Immature natural killer cell (primary cell): ENCODE results near the gene CACNB1. TPM values are rescaled to one million over a fixed set of nuclear protein-coding genes. Genes with fewer than 3 reads are reported as not detected.
A peak's percentile ranks its signal among the peaks of the same experiment; 100 is the strongest.

Source experiments
- DNase-seq, 3 donors: peaks; one replicate each; pipeline ENCODE4 v3.0.0; 2022; ENCODE audit warnings: mixed read lengths in 1 of 3
- H3K27ac Mint-ChIP-seq, 6 donors: one replicate each; pipeline ENCODE4 v1.8.0; 2020; ENCODE audit warnings: mixed read lengths in 6 of 6, mild to moderate bottlenecking in 5 of 6, inconsistent platforms in 4 of 6, moderate library complexity in 3 of 6
- H3K27me3 Mint-ChIP-seq, 3 donors: one replicate each; pipeline ENCODE4 v1.8.0; 2020 to 2021; ENCODE audit warnings: low read depth in 3 of 3, mild to moderate bottlenecking in 3 of 3, mixed read lengths in 3 of 3, moderate library complexity in 3 of 3, inconsistent platforms in 1 of 3
- H3K36me3 Mint-ChIP-seq, 3 donors: one replicate each; pipeline ENCODE4 v1.8.0; 2020; ENCODE audit warnings: mixed read lengths in 3 of 3, inconsistent platforms in 2 of 3, mild to moderate bottlenecking in 2 of 3
- H3K4me1 Mint-ChIP-seq, 2 donors: one replicate each; pipeline ENCODE4 v1.8.0; 2020; ENCODE audit warnings: inconsistent platforms in 2 of 2, mild to moderate bottlenecking in 2 of 2, mixed read lengths in 2 of 2, moderate library complexity in 1 of 2
- H3K4me3 Mint-ChIP-seq, 5 donors: one replicate each; pipeline ENCODE4 v1.8.0; 2020; ENCODE audit warnings: mild to moderate bottlenecking in 5 of 5, mixed read lengths in 5 of 5, inconsistent platforms in 3 of 5, moderate library complexity in 3 of 5
- H3K9me3 Mint-ChIP-seq, 6 donors: one replicate each; pipeline ENCODE4 v1.8.0; 2020; ENCODE audit warnings: mild to moderate bottlenecking in 6 of 6, mixed read lengths in 6 of 6, inconsistent platforms in 4 of 6, moderate library complexity in 3 of 6
- polyA plus RNA-seq, 3 donors: library from polyadenylated mRNA; unstranded; fragments of 300-500 nt; fragmentation: Illumina TruSeq; gene quantifications; one replicate each; pipeline ENCODE4 v1.2.3, GENCODE V29; 2021

CACNB1 gene
- polyA plus RNA-seq, 3 donors from 2014 or later: 0.48 to 5.0 TPM; not detected in 1

DNA sequence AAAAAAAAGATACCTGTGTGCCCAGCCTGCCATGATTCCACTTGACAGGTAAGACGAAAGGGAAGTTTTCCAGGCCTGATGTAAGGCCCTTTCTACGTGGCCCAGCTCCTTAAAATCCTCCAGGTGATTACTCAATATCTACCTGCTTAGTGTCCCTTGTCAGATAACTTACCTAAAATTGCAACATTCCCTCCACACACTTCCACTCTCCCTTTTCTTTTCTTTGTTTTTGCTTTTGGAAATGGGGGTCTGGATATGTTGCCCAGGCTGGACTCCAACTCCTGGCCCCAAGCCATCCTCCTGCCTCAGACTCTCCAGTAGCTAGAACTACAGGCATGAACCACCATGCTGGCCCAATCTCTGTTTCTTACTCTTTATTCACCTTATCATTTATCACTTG, 38.8 kb downstream of the CACNB1 start:
- Mint-ChIP-seq H3K4me1 (peaks cover 9 to 10% of the 10 kb centered on the region in 2 donors), H3K27ac (peak overlapping the region in 1 of 6 donors; percentile 35), H3K27me3 (peaks cover 19 to 26% (median 24%) of the 10 kb centered on the region in 3 donors), H3K4me3 (no peak overlapping the region), H3K9me3 (peaks cover 0 to 4% (median 0%) of the 10 kb centered on the region in 6 donors), H3K36me3 (peaks cover 0 to 5% (median 0%) of the 10 kb centered on the region in 3 donors)
- no peak for DNase-seq

GRCh38 chr17:39156491-39156890, 41.0 kb downstream of the CACNB1 start:
- Mint-ChIP-seq H3K27me3 (peaks cover 31 to 42% (median 35%) of the 10 kb centered on the region in 3 donors), H3K36me3 (peaks cover 0 to 5% (median 0%) of the 10 kb centered on the region in 3 donors)

DNA sequence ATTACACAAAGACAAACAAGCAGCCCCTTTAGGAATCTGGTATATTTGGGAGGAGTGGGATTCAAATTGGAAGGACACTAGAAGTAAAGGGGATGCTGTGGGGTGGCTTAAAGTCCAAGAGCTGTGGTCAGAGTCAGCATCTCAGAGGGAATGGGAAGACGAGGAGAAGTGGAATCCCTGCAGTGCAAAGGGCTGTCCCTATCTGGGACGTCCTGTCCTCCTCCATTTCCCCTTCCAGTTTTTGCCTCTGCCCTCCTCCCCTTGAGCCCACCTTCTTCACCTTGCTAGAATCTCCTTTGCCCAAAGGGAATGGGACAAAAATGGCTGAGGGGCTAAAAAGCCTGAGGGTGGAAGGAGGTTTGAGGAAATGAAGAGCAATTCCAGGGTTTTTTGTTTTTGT, 41.8 kb downstream of the CACNB1 start:
- Mint-ChIP-seq H3K4me3 (peak overlapping the region in 4 of 5 donors; percentile 30 to 97 (median 38)), H3K36me3 (peaks cover 0 to 5% (median 0%) of the 10 kb centered on the region in 3 donors), H3K4me1 (peaks cover 30 to 35% of the 10 kb centered on the region in 2 donors), H3K27me3 (peaks cover 31 to 42% (median 35%) of the 10 kb centered on the region in 3 donors), H3K9me3 (peaks cover 0 to 6% (median 0%) of the 10 kb centered on the region in 6 donors), H3K27ac (no peak overlapping the region)
- DNase-seq: no peak

More at GRCh38 chr17:39156491-39156890, 41.0 kb downstream of the CACNB1 start:
- Mint-ChIP-seq H3K4me1 (peaks cover 29 to 30% of the 10 kb centered on the region in 2 donors), H3K9me3 (peaks cover 0 to 6% (median 0%) of the 10 kb centered on the region in 6 donors), H3K27ac (peak overlapping the region in 1 of 6 donors; percentile 30), H3K4me3 (no peak overlapping the region)
- no peak for DNase-seq

- H3K27ac Mint-ChIP-seq: peak overlapping the region; percentile 87 to 98 (median 94)
- H3K36me3 Mint-ChIP-seq: peaks cover 0 to 5% (median 0%) of the 10 kb centered on the region in 3 donors
- H3K27me3 Mint-ChIP-seq: peaks cover 35 to 49% (median 39%) of the 10 kb centered on the region in 3 donors
- peaks cover 0 to 6% (median 0%) of the 10 kb centered on the region in 6 donors for H3K9me3 Mint-ChIP-seq
- peak overlapping the region; percentile 97 to 100 (median 98) for H3K4me3 Mint-ChIP-seq
- peak; percentile 89 to 92 (median 89) for DNase-seq
- peaks cover 45 to 53% of the 10 kb centered on the region in 2 donors for H3K4me1 Mint-ChIP-seq
Measured at GRCh38 chr17:39153599-39154051, 43.8 kb downstream of the CACNB1 start.

- H3K27me3 Mint-ChIP-seq: peaks cover 37 to 49% (median 39%) of the 10 kb centered on the region in 3 donors
- H3K36me3 Mint-ChIP-seq: peaks cover 0 to 5% (median 3%) of the 10 kb centered on the region in 3 donors
- peak overlapping the region; percentile 66 to 98 (median 94) for H3K27ac Mint-ChIP-seq
- DNase-seq: peak in 1 of 3 donors; percentile 13
- peak overlapping the region; percentile 97 to 100 (median 98) for H3K4me3 Mint-ChIP-seq
- peaks cover 45 to 55% of the 10 kb centered on the region in 2 donors for H3K4me1 Mint-ChIP-seq
- peaks cover 0 to 6% (median 0%) of the 10 kb centered on the region in 6 donors for H3K9me3 Mint-ChIP-seq
Measured at GRCh38 chr17:39151943-39152818, 45.3 kb downstream of the CACNB1 start.

DNA sequence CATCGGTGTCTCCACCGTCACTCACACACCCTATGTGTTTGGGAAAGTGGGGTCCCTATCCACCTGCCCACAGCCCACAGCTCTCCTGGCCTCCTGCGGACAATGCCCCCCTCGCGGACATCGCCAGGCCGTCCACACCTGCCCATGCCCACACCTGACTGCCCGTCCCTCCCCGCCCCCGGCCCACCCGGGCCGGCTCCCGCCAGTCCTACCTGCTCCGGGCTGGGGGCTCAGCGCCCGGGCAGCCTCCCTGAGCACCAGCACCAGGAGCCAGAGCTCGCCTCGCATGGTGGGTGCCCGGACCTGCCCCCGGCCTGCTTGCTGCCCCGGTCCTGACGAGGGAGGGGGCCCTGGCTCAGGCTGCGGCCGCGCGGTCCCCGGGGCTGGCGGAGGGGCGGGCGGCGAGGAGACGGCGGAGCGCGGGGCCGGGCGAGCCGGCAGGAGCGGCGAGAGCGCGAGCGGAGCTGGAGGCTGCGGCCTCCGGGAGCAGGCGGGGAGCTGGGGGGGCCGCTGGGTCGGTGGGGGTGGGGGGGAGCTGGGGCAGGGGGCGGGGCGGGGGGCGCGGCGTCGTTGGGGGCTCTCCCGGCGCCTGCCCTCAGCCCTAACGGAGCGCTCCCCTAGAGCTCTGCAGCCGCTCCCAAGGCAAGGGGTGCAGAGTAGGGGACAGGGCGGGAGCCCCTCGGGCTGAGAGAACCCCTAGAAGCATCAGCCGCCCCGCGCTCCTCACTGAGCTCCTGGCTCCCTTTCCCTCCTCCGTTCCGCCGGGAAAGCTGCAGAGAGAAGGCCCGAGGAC, 46.1 kb downstream of the CACNB1 start, which contains the start of gene PLXDC1:
TSS of gene PLXDC1 (minus strand) at position 488 of the 793 bp plus-strand sequence. CDS start at position 288, 200 bp downstream.
- peaks cover 33 to 48% (median 37%) of the 10 kb centered on the region in 3 donors for H3K27me3 Mint-ChIP-seq
- H3K4me1 Mint-ChIP-seq: peaks cover 45 to 55% of the 10 kb centered on the region in 2 donors
- H3K36me3 Mint-ChIP-seq: peaks cover 0 to 5% (median 3%) of the 10 kb centered on the region in 3 donors
- peak; percentile 23 to 29 (median 28) for DNase-seq
- H3K27ac Mint-ChIP-seq: peak within 1 kb of the TSS; percentile 66 to 98 (median 94)
- peaks cover 0 to 6% (median 0%) of the 10 kb centered on the region in 6 donors for H3K9me3 Mint-ChIP-seq
- peak within 1 kb of the TSS; percentile 97 to 100 (median 98) for H3K4me3 Mint-ChIP-seq

DNA sequence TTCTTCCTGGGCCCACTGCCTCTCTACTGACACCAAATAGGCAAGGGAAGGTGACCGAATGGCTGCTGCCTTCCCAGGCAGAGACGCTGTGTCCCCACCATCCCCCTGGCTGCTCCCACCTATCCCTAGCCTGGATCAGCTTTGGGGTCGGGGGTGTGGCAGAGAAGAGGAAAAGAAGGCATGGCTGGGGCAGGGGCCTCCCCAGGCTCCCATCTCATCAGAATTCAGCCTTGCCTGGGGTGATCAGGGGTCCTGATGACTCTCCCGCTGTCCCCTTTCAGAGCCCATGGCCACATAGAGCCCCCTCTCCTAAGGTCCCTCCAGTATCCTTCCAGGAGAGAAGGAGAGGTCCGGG, 46.7 kb downstream of the CACNB1 start:
- H3K4me3 Mint-ChIP-seq: peak overlapping the region; percentile 76 to 89 (median 78)
- H3K27me3 Mint-ChIP-seq: peaks cover 33 to 47% (median 37%) of the 10 kb centered on the region in 3 donors
- H3K27ac Mint-ChIP-seq: peak overlapping the region in 2 of 6 donors; percentile 56 to 78
- peaks cover 0 to 5% (median 3%) of the 10 kb centered on the region in 3 donors for H3K36me3 Mint-ChIP-seq
- no peak for DNase-seq
- peaks cover 0 to 6% (median 0%) of the 10 kb centered on the region in 6 donors for H3K9me3 Mint-ChIP-seq
- H3K4me1 Mint-ChIP-seq: peaks cover 45 to 55% of the 10 kb centered on the region in 2 donors

DNA sequence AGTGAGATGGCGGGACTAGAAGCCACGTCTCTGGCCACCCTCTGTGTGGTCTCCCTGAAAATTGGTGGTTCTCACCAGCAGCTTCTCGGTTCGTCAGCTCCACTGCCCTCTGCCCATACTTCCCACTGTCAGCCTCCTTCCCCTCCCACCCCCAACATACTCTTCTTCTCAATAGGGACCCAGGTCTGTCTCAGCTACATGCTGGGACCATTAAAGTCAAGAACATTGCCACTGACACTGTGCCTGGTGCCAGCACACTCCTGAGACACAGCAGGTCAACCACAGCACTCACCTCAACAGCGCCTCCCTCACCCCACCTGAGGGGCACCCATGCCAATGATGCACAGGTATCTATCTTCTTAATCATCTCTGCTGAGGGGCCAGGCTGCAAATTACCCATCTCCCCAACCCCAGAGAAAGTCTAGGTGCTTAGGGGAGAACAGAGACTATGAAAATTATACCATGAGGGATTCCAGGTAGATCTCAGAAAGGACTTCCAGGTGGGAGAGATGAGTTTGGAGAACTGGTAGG, 47.3 kb downstream of the CACNB1 start:
- peaks cover 45 to 55% of the 10 kb centered on the region in 2 donors for H3K4me1 Mint-ChIP-seq
- H3K9me3 Mint-ChIP-seq: peaks cover 0 to 6% (median 0%) of the 10 kb centered on the region in 6 donors
- peaks cover 29 to 41% (median 36%) of the 10 kb centered on the region in 3 donors for H3K27me3 Mint-ChIP-seq
- peak overlapping the region in 1 of 6 donors; percentile 77 for H3K27ac Mint-ChIP-seq
- H3K36me3 Mint-ChIP-seq: peaks cover 0 to 5% (median 3%) of the 10 kb centered on the region in 3 donors
- H3K4me3 Mint-ChIP-seq: peak overlapping the region; percentile 63 to 89 (median 76)
- DNase-seq: no peak

- H3K27me3 Mint-ChIP-seq: peaks cover 2 to 14% (median 10%) of the 10 kb centered on the region in 3 donors
- peaks cover 25 to 36% of the 10 kb centered on the region in 2 donors for H3K4me1 Mint-ChIP-seq
- H3K27ac Mint-ChIP-seq: no peak overlapping the region
- H3K36me3 Mint-ChIP-seq: peaks cover 0 to 3% (median 0%) of the 10 kb centered on the region in 3 donors
- no peak overlapping the region for H3K4me3 Mint-ChIP-seq
- no peaks in the 10 kb centered on the region for H3K9me3 Mint-ChIP-seq
- no peak for DNase-seq
Measured at GRCh38 chr17:39147221-39148185, 50.0 kb downstream of the CACNB1 start.

DNA sequence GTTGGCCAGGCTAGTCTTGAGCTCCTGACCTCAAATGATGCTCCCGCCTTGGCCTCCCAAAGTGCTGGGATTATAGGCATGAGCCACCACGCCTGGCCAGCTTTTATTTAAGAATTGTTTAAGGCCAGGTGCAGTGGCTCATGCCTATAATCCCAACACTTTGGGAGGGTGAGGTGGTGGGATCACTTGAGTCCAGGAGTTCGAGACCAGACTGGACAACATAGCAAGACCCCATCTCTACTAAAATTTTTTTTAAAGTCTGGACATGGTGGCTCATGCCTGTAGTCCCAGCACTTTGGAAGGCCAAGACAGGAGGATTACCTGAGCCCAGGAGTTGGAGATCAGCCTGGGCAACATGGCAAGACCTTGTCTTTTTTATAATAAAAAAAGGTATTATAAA, 51.2 kb downstream of the CACNB1 start:
- no peak overlapping the region for H3K27ac Mint-ChIP-seq
- DNase-seq: no peak
- no peak overlapping the region for H3K4me3 Mint-ChIP-seq
- H3K36me3 Mint-ChIP-seq: peaks cover 0 to 3% (median 0%) of the 10 kb centered on the region in 3 donors
- H3K4me1 Mint-ChIP-seq: peaks cover 16 to 27% of the 10 kb centered on the region in 2 donors
- H3K9me3 Mint-ChIP-seq: no peaks in the 10 kb centered on the region
- peaks cover 5 to 9% (median 8%) of the 10 kb centered on the region in 3 donors for H3K27me3 Mint-ChIP-seq

GRCh38 chr17:39145143-39145542, 52.3 kb downstream of the CACNB1 start:
- Mint-ChIP-seq H3K4me3 (no peak overlapping the region), H3K9me3 (no peaks in the 10 kb centered on the region), H3K27me3 (peaks cover 4 to 5% (median 5%) of the 10 kb centered on the region in 3 donors), H3K36me3 (peaks cover 0 to 3% (median 0%) of the 10 kb centered on the region in 3 donors), H3K27ac (no peak overlapping the region), H3K4me1 (peaks cover 10 to 17% of the 10 kb centered on the region in 2 donors)
- DNase-seq: no peak

DNA sequence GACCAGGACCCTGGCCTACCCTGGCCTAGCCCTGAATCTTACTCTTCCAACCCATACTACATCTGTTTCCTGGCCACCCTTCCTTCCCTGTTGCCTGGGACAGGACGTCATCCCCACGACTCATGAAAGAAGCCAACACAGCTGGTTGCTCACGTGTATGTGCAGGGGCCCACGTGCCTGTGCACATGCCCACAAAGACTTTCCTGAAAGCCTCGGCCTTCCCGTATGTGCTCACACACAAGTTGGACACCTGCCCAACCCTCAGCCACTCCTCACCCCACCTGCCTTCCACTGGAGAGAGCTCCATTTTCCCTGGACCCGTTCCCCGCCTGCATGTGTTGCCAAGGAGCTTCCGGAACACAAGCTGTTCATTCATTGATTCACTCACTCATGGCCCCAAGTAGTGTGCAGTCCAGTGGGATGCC, 53.0 kb downstream of the CACNB1 start:
- Mint-ChIP-seq H3K4me3 (no peak overlapping the region), H3K27me3 (peaks cover 0 to 5% (median 4%) of the 10 kb centered on the region in 3 donors), H3K36me3 (peaks cover 0 to 3% (median 0%) of the 10 kb centered on the region in 3 donors), H3K4me1 (peaks cover 3 to 10% of the 10 kb centered on the region in 2 donors), H3K9me3 (no peaks in the 10 kb centered on the region), H3K27ac (no peak overlapping the region)
- DNase-seq: no peak
